Mucosa of descending colon (tissue), 3 donors: ENCODE data around the gene KAT2A. TPM values are rescaled to one million over a fixed set of nuclear protein-coding genes. Genes with fewer than 3 reads are reported as not detected.
"Not testable (repeated sequence)": the region's sequence is repeated elsewhere in the genome, so short reads cannot be mapped to it uniquely, and the experiment has no call there.

Experiments used
- ATAC-seq: fragments of 200-7000 bp; cut with Tn5 transposase; one replicate; pipeline ENCODE4 v1.9.1; 2020; ENCODE audit warnings: mild to moderate bottlenecking, moderate library complexity
- DNase-seq, 3 donors: peaks; one replicate each; pipeline ENCODE4 v3.0.0-alpha.2; 2020
- H3K36me3 ChIP-seq: fragments of 200-600 bp; one replicate; pipeline ENCODE4 v1.8.0; 2021; ENCODE audit warnings: low read depth, mild to moderate bottlenecking
- H3K4me1 ChIP-seq: fragments of 200-600 bp; one replicate; pipeline ENCODE4 v1.8.0; 2021; ENCODE audit warnings: low read depth, mild to moderate bottlenecking
- H3K4me3 ChIP-seq: fragments of 200-600 bp; one replicate; pipeline ENCODE4 v1.8.0; 2021; ENCODE audit warnings: mild to moderate bottlenecking
- H3K9me3 ChIP-seq: fragments of 200-600 bp; one replicate; pipeline ENCODE4 v1.8.0; 2021; ENCODE audit warnings: mild to moderate bottlenecking
- CTCF ChIP-seq: fragments of 200-600 bp; IDR thresholded peaks from one replicate; pipeline ENCODE4 v1.8.0; 2022; ENCODE audit warnings: antibody characterized with exemption, mild to moderate bottlenecking
- intact Hi-C, 2 donors: fragments of 100-400 bp; cut with DNase I in 1 of 2; cut with micrococcal nuclease in 1 of 2; formaldehyde crosslinking; loops; one replicate each; pipeline versions ENCODE4 v1.11.0 to v1.11.1; 2022; cut with DNase I, micrococcal nuclease
- total RNA-seq, 3 donors: library from RNA; stranded (reverse); fragmentation: NEBNext Ultra II Directional in 2 of 3; extraction: Animal tissue kit (Norgen Biotek cat#: 25700) in 2 of 3; gene quantifications; one replicate each; pipeline versions ENCODE4 v1.2.1 to v1.2.4, GENCODE V29; 2021 to 2023
- donor health status: DM: no; HTN: no; CAD: no; lungs with moderate emphysema.
- donor health status: DM: no; HTN: no; CAD: no.
- donor health status: DM: no; HTN: yes; CAD: no.

Gene KAT2A
- total RNA-seq, 3 donors from 2014 or later, result 21.6 to 47.8 (median 31.4) TPM

GRCh38 chr17:42141382-42141781 lies 20.2 kb upstream of the KAT2A start:
- no peaks in the 10 kb centered on the region for H3K36me3 ChIP-seq
- no peak for DNase-seq
- ATAC-seq, result no peak
- intact Hi-C loops, result no loop called here
- TF ChIP-seq CTCF, result no peak
- no peaks in the 10 kb centered on the region for H3K9me3 ChIP-seq
- H3K4me3 ChIP-seq, result no peak overlapping the region
- H3K4me1 ChIP-seq, result peaks cover 13% of the 10 kb centered on the region

DNA sequence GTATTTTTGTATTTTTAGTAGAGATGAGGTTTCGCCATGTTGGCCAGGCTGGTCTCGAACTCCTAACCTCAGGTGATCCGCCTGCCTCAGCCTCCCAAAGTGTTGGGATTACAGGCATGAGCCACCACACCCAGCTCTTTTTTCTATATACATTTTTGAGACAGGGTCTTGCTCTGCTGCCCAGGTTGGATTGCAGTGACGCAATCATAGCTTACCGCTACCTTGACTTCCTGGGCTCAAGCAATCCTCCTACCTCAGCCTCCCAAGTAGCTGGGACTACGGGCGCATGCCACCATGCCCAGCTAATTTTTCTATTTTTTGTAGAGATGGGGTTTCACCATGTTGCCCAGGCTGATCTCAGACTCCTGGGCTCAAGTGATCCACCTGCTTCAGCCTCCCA lies 19.5 kb upstream of the KAT2A start:
- H3K4me3 ChIP-seq, intact Hi-C loops, H3K36me3 ChIP-seq, H3K9me3 ChIP-seq, DNase-seq, ATAC-seq: not testable (repeated sequence)
- peaks cover 19% of the 10 kb centered on the region for H3K4me1 ChIP-seq

DNA sequence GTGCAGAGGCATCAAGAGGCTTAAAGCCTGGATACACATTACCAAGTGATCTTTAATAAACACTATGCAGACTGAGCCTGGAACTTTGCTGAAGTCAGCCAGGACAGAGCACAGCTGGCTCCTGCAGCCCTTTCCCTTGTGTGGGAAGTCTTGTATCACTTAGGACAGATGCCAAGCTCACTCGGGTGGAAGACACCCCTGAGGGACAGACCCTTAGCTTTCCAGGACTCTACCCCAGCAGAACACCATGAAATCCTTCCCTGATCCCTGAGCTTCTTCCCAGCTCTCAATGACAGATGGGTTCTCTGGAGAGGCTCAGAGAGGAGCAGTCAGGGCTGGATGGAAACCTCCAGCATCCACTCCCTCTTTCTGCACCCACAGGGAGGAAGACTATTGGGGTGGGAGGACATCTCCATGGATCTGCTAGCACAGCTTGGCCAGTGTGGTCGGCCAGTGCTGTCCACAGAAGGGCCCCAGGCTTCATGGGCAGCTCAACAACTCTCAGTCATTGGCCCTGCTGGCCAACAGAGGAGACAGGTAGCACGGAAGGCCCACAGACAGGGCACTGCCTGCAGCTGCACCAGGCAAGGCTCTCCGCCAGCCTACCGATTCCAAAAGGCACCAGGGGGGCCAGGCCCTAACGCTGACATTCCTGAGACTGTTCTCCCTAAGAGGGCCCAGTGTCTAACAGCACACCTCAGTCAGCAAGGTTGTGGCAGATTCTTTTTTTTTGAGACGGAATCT lies 17.8 kb upstream of the KAT2A start:
- DNase-seq (no peak), ATAC-seq (no peak)
- TF ChIP-seq CTCF, result no peak
- H3K4me3 ChIP-seq, result no peak overlapping the region
- H3K9me3 ChIP-seq, result no peaks in the 10 kb centered on the region
- H3K4me1 ChIP-seq, result peaks cover 32% of the 10 kb centered on the region
- no peaks in the 10 kb centered on the region for H3K36me3 ChIP-seq
- intact Hi-C loops, result no loop called here

- intact Hi-C loops, result no loop called here
- Histone ChIP-seq H3K4me3 (no peak overlapping the region), H3K36me3 (no peaks in the 10 kb centered on the region), H3K9me3 (no peaks in the 10 kb centered on the region), H3K4me1 (peaks cover 51% of the 10 kb centered on the region)
- ATAC-seq (no peak), DNase-seq (no peak)
- no peak for TF ChIP-seq CTCF
These were observed 15.5 kb upstream of the KAT2A start for GRCh38 chr17:42136654-42137051.

GRCh38 chr17:42135664-42136653 lies 14.8 kb upstream of the KAT2A start:
- peaks cover 51% of the 10 kb centered on the region for H3K4me1 ChIP-seq
- H3K9me3 ChIP-seq, result no peaks in the 10 kb centered on the region
- H3K36me3 ChIP-seq, result no peaks in the 10 kb centered on the region
- intact Hi-C loops, result no loop called here
- no peak overlapping the region for H3K4me3 ChIP-seq
- DNase-seq (peak; percentile 83 to 90 (median 90)), ATAC-seq (peak; percentile 90)
- TF ChIP-seq CTCF, result no peak

DNA sequence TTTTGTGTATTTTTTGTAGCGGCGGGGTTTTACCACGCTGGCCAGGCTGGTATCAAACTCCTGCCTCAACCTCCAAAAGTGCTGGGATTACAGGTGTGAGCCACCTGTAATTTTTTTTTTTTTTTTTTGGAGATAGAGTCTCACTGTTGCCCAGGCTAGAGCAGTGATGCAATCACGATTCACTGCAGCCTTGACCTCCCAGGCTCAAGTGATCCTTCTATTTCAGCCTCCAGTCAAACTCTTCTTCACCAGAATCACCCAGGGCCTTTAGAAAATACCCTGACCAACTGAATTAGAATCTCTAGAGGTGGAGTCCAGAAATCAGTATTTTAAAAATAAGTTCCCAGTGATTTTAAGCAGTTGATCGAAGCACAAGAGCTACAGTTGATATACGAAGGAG lies 14.0 kb upstream of the KAT2A start:
- H3K4me3 ChIP-seq, result no peak overlapping the region
- no peaks in the 10 kb centered on the region for H3K36me3 ChIP-seq
- DNase-seq, result no peak
- ATAC-seq, result no peak
- intact Hi-C loops, result no loop called here
- H3K9me3 ChIP-seq, result no peaks in the 10 kb centered on the region
- TF ChIP-seq CTCF, result no peak
- H3K4me1 ChIP-seq, result peaks cover 51% of the 10 kb centered on the region
